SK-N-SH (cell line): ENCODE measurements around the gene TAS1R1. TPM values are rescaled to one million over a fixed set of nuclear protein-coding genes. Genes with fewer than 3 reads are reported as not detected.

Experiments
- CTCF ChIA-PET: fragments of 300-600, 350-600 bp; formaldehyde crosslinking; extraction: SDS; loops from one replicate; lab custom pipeline; 2021; lab: Yijun Ruan, JAX
- POLR2A ChIA-PET: fragments of 350-600 bp; sonication (Branson Sonifier 250); formaldehyde crosslinking; extraction: SDS; loops from one replicate; lab custom pipeline; 2020; ENCODE audit warnings: antibody characterized with exemption, inconsistent platforms; lab: Yijun Ruan, JAX
- DNase-seq: peaks from one replicate; pipeline ENCODE4 v3.0.0; 2012
- H2AFZ ChIP-seq: fragments of 200-600 bp; sonication (generic); 2 replicates; pipeline ENCODE4 v1.8.1; 2016; ENCODE audit warnings: antibody characterized with exemption, mild to moderate bottlenecking, low read depth
- H3F3A ChIP-seq: fragments of 200-600 bp; sonication (generic); replicated peaks from 2 replicates; pipeline ENCODE3; 2016; ENCODE audit warnings: antibody characterized with exemption, mild to moderate bottlenecking; ENCODE audit not compliant: insufficient read depth
- H3K27ac ChIP-seq, 2 experiments: fragments of 200-500 bp in 1 of 2; fragments of 200-600 bp in 1 of 2; sonication (Bioruptor generic) in 1 of 2; sonication (generic), shearing (Covaris generic) in 1 of 2; 2 replicates each; pipeline versions ENCODE4 v1.5.1 to v1.6.1; 2014 to 2016; ENCODE audit warnings: low read depth in 2 of 2, inconsistent platforms in 1 of 2, low read length in 1 of 2, mild to moderate bottlenecking in 1 of 2, mixed read lengths in 1 of 2
- H3K27me3 ChIP-seq: fragments of 200-600 bp; sonication (generic), shearing (Covaris generic); 2 replicates; pipeline ENCODE4 v1.6.1; 2016; ENCODE audit warnings: mixed run types; ENCODE audit not compliant: insufficient read depth
- H3K36me3 ChIP-seq, 2 experiments: fragments of 200-500 bp in 1 of 2; fragments of 200-600 bp in 1 of 2; sonication (Bioruptor generic) in 1 of 2; sonication (generic) in 1 of 2; replicated peaks in 1 of 2; 2 replicates each; pipeline versions ENCODE3 to v1.5.1; 2014 to 2016; ENCODE audit warnings: low read length in 1 of 2, mild to moderate bottlenecking in 1 of 2; ENCODE audit not compliant: insufficient read depth in 2 of 2, control insufficient read depth in 1 of 2
- H3K4me1 ChIP-seq, 2 experiments: fragments of 200-500 bp in 1 of 2; fragments of 200-600 bp in 1 of 2; sonication (Bioruptor generic) in 1 of 2; sonication (generic), shearing (Covaris generic) in 1 of 2; 2 replicates each; pipeline versions ENCODE4 v1.5.1 to v1.6.1; 2014 to 2016; ENCODE audit warnings: low read depth in 1 of 2, low read length in 1 of 2, mixed run types in 1 of 2; ENCODE audit not compliant: insufficient read depth in 2 of 2, control insufficient read depth in 1 of 2
- H3K4me2 ChIP-seq: fragments of 200-600 bp; sonication (generic), shearing (Covaris generic); 2 replicates; pipeline ENCODE4 v1.6.1; 2017; ENCODE audit warnings: mixed run types
- H3K4me3 ChIP-seq, 2 experiments: fragments of 200-500 bp in 1 of 2; fragments of 200-600 bp in 1 of 2; sonication (Bioruptor generic) in 1 of 2; sonication (generic), shearing (Covaris generic) in 1 of 2; 2 replicates each; pipeline versions ENCODE4 v1.5.1 to v1.8.1; 2014 to 2016; ENCODE audit warnings: low read depth in 2 of 2, inconsistent platforms in 1 of 2, low read length in 1 of 2, mild to moderate bottlenecking in 1 of 2, mixed read lengths in 1 of 2, moderate library complexity in 1 of 2
- H3K79me2 ChIP-seq: fragments of 200-600 bp; sonication (generic); 2 replicates; pipeline ENCODE4 v1.8.1; 2017; ENCODE audit warnings: mild to moderate bottlenecking; ENCODE audit not compliant: insufficient read depth
- H3K9ac ChIP-seq: fragments of 200-600 bp; sonication (generic); 2 replicates; pipeline ENCODE4 v1.6.1; 2017; ENCODE audit warnings: mixed run types
- H3K9me2 ChIP-seq: fragments of 200-600 bp; sonication (generic); 2 replicates; pipeline ENCODE4 v1.6.1; 2017; ENCODE audit warnings: mixed run types
- H3K9me3 ChIP-seq: fragments of 200-600 bp; sonication (generic); 2 replicates; pipeline ENCODE4 v1.6.1; 2017; ENCODE audit warnings: mixed run types, mild to moderate bottlenecking, moderate library complexity
- H4K20me1 ChIP-seq: fragments of 200-600 bp; sonication (generic); 2 replicates; pipeline ENCODE4 v1.6.1; 2017; ENCODE audit warnings: mild to moderate bottlenecking, mixed run types; ENCODE audit not compliant: insufficient read depth
- CHD2 ChIP-seq: fragments of 150-350 bp; IDR thresholded peaks from 2 replicates; pipeline ENCODE4 v1.6.1; 2018; ENCODE audit warnings: low read length; ENCODE audit not compliant: partially characterized antibody
- ELF1 ChIP-seq: IDR thresholded peaks from 2 replicates; pipeline ENCODE4 v1.4.0; 2012
- EZH2phosphoT487 ChIP-seq: fragments of 200-600 bp; sonication (generic); IDR thresholded peaks from 2 replicates; pipeline ENCODE4 v1.6.1; 2017; ENCODE audit warnings: low read depth, mixed run types, mild to moderate bottlenecking, antibody characterized with exemption, moderate library complexity, borderline replicate concordance
- FOXM1 ChIP-seq: IDR thresholded peaks from 2 replicates; pipeline ENCODE4 v1.4.0; 2012; ENCODE audit warnings: low read depth, mild to moderate bottlenecking
- IRF3 ChIP-seq: fragments of 150-350 bp; IDR thresholded peaks from 2 replicates; pipeline ENCODE4 v1.6.1; 2016; ENCODE audit warnings: mild to moderate bottlenecking, low read depth, low read length
- MEF2A ChIP-seq: IDR thresholded peaks from 2 replicates; pipeline ENCODE4 v1.4.0; 2012; ENCODE audit warnings: low read depth, borderline replicate concordance
- MXI1 ChIP-seq: IDR thresholded peaks from 2 replicates; pipeline ENCODE4 v1.6.1; 2012; ENCODE audit warnings: mild to moderate bottlenecking, low read depth, low read length, improper control_type of control experiment
- NFIC ChIP-seq: IDR thresholded peaks from 2 replicates; pipeline ENCODE4 v1.4.0; 2012; ENCODE audit warnings: borderline replicate concordance
- PBX3 ChIP-seq: IDR thresholded peaks from 2 replicates; pipeline ENCODE4; 2012
- POLR2AphosphoS5 ChIP-seq: IDR thresholded peaks from 2 replicates; pipeline ENCODE4 v1.6.1; 2012; ENCODE audit warnings: low read depth, low read length
- RAD21 ChIP-seq: IDR thresholded peaks from 2 replicates; pipeline ENCODE4 v1.6.1; 2012; ENCODE audit warnings: mild to moderate bottlenecking, low read length
- RCOR1 ChIP-seq: fragments of 150-350 bp; IDR thresholded peaks from 2 replicates; pipeline ENCODE4 v1.6.1; 2017; ENCODE audit warnings: antibody characterized with exemption, low read length
- RFX5 ChIP-seq: IDR thresholded peaks from 2 replicates; pipeline ENCODE4 v1.6.1; 2012; ENCODE audit warnings: mild to moderate bottlenecking, improper control_type of control experiment, low read length
- RXRA ChIP-seq: IDR thresholded peaks from 2 replicates; pipeline ENCODE4 v1.4.0; 2012; ENCODE audit warnings: low read depth, mild to moderate bottlenecking, borderline replicate concordance
- TCF12 ChIP-seq: IDR thresholded peaks from 2 replicates; pipeline ENCODE4 v1.4.0; 2012
- USF2 ChIP-seq: fragments of 150-350 bp; IDR thresholded peaks from 2 replicates; pipeline ENCODE4 v1.6.1; 2017; ENCODE audit warnings: antibody characterized with exemption, low read length, low read depth, borderline replicate concordance
- WGBS: methylation state at CpG from one replicate; pipeline ENCODE4 v1.1.6; 2017; ENCODE audit warnings: low lambda C conversion rate; 5-methylcytosine and 5-hydroxymethylcytosine counted together
- polyA plus RNA-seq, 3 experiments: library from polyadenylated mRNA; depleted of rRNA; stranded (reverse); fragments of >200 nt; gene quantifications; 2 replicates each; pipeline ENCODE4 v1.2.3, GENCODE V29; 2012
- TF ChIP-seq, protein P1 (sequence below): IDR thresholded peaks from 2 replicates; pipeline ENCODE4 v1.4.0; 2012; ENCODE audit warnings: low read depth
- TF ChIP-seq, protein P2 (sequence below): IDR thresholded peaks from 2 replicates; pipeline ENCODE4 v1.6.1; 2012; ENCODE audit warnings: mild to moderate bottlenecking, low read depth, low read length, moderate library complexity

TAS1R1 gene
- polyA plus RNA-seq, 1 of the 3 experiments (the other 2 are of a cell fraction) = not detected

DNA sequence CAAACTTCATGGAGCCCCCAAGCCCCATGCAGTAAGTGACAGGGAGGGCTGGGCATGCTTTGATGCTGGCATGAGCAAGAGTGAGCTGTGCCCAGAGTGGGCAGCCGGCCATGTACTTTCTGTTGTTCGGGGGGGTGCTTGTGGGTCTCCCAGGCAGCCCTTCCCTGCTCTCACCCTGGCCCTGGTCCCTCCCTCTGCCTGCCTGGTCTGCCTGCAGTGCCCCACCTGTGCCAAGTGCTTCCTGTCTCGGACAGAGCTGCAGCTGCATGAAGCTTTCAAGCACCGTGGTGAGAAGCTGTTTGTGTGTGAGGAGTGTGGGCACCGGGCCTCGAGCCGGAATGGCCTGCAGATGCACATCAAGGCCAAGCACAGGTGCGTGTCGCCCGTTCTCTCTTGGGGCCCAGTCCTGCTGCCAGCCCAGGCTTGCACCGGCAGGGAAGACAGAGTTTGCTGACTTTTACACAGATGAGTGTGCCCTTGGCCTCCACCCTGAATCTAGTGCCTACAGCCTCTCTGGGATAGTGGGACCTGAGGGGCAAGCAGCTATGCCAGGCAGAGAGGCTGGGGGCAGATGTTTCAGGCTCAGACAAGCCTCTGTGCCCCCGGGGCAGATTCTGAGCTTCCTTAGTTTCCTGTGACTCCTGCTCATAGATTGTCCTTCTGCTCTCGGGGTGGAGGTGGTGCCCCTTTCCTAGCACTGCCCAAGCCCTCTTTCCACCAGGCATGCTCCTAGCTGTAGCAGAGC is 32.3 kb downstream of the TAS1R1 start:
- no peak for TF ChIP-seq TCF12
- TF ChIP-seq EZH2phosphoT487 = no peak
- TF ChIP-seq, protein P1, sequence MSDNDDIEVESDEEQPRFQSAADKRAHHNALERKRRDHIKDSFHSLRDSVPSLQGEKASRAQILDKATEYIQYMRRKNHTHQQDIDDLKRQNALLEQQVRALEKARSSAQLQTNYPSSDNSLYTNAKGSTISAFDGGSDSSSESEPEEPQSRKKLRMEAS = no peak
- TF ChIP-seq RAD21 = no peak
- no peak for TF ChIP-seq RXRA
- no peak for TF ChIP-seq IRF3
- no peak for TF ChIP-seq FOXM1
- no peak for TF ChIP-seq RCOR1
- TF ChIP-seq MEF2A = no peak
- no peak for TF ChIP-seq NFIC
- TF ChIP-seq CHD2 = no peak
- no peak for TF ChIP-seq MXI1
- TF ChIP-seq POLR2AphosphoS5 = no peak
- TF ChIP-seq USF2 = no peak
- no peak overlapping the region for H3K9ac ChIP-seq
- no peak overlapping the region for H3K27ac ChIP-seq
- H3K9me3 ChIP-seq = no peaks in the 10 kb centered on the region
- no peak overlapping the region for H3K4me3 ChIP-seq
- H2AFZ ChIP-seq = no peak overlapping the region
- no peaks in the 10 kb centered on the region for H3K27me3 ChIP-seq
- no peaks in the 10 kb centered on the region for H4K20me1 ChIP-seq
- CTCF ChIA-PET = no interaction called here
- H3K4me1 ChIP-seq = no peaks in the 10 kb centered on the region
- H3K4me2 ChIP-seq = no peak overlapping the region
- peak; percentile 12 for DNase-seq
- peaks cover 4% of the 10 kb centered on the region; the same call in 1 of the 2 replicates for H3K79me2 ChIP-seq
- H3K36me3 ChIP-seq = peaks cover 0 to 30% of the 10 kb centered on the region in 2 experiments
- H3F3A ChIP-seq = no peaks in the 10 kb centered on the region
- POLR2A ChIA-PET = no interaction called here
- no peaks in the 10 kb centered on the region for H3K9me2 ChIP-seq
- WGBS = 94% methylated on average over 6 of the region's 13 CpGs

DNA sequence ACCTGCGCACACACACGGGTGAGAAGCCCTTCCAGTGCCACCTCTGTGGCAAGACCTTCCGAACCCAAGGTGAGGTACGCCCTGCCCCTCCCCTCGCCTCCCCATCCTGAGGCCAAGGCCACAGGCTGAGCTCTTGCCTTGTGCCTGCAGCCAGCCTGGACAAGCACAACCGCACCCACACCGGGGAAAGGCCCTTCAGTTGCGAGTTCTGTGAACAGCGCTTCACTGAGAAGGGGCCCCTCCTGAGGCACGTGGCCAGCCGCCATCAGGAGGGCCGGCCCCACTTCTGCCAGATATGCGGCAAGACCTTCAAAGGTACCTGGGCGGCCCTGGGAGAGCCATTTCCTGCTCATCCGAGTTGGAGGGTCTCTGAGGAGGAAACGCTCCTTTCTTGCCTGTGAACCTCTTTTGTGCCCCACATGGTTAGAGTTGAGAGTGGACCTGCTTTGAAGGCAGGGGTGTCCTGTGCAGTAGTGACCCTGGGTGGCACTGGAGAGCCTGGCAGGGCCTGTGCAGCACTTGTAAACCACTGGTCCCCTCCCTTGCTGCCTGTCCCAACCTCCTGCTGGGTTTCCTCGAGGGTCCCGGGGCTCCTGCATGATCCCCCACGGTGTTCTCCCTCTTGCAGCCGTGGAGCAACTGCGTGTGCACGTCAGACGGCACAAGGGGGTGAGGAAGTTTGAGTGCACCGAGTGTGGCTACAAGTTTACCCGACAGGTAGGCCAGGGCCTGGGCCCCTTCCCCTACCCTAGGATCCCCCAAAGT is 33.2 kb downstream of the TAS1R1 start:
- H3K79me2 ChIP-seq = peaks cover 3% of the 10 kb centered on the region; the same call in 1 of the 2 replicates
- H3K9me2 ChIP-seq = no peaks in the 10 kb centered on the region
- H3K27me3 ChIP-seq = no peaks in the 10 kb centered on the region
- no peaks in the 10 kb centered on the region for H3K4me1 ChIP-seq
- H3K9ac ChIP-seq = no peak overlapping the region
- H4K20me1 ChIP-seq = no peaks in the 10 kb centered on the region
- no peak for DNase-seq
- WGBS = 81% methylated on average over 13 of the region's 25 CpGs
- no peak overlapping the region for H3K27ac ChIP-seq
- CTCF ChIA-PET = interaction anchor here (0.7 to 1.3 kb wide), 3 partner anchors 29 to 102 kb away, joined by 3 read pairs; partner anchors contain the start of gene NOL9
- no peak overlapping the region for H3K4me2 ChIP-seq
- no peak overlapping the region for H2AFZ ChIP-seq
- H3K36me3 ChIP-seq = peaks cover 0 to 35% of the 10 kb centered on the region in 2 experiments
- POLR2A ChIA-PET = no interaction called here
- H3K9me3 ChIP-seq = no peaks in the 10 kb centered on the region
- no peak overlapping the region for H3K4me3 ChIP-seq
- H3F3A ChIP-seq = no peaks in the 10 kb centered on the region
- TF ChIP-seq PBX3 (no peak), ELF1 (no peak), MEF2A (no peak), RFX5 (no peak)
- TF ChIP-seq, protein P2, sequence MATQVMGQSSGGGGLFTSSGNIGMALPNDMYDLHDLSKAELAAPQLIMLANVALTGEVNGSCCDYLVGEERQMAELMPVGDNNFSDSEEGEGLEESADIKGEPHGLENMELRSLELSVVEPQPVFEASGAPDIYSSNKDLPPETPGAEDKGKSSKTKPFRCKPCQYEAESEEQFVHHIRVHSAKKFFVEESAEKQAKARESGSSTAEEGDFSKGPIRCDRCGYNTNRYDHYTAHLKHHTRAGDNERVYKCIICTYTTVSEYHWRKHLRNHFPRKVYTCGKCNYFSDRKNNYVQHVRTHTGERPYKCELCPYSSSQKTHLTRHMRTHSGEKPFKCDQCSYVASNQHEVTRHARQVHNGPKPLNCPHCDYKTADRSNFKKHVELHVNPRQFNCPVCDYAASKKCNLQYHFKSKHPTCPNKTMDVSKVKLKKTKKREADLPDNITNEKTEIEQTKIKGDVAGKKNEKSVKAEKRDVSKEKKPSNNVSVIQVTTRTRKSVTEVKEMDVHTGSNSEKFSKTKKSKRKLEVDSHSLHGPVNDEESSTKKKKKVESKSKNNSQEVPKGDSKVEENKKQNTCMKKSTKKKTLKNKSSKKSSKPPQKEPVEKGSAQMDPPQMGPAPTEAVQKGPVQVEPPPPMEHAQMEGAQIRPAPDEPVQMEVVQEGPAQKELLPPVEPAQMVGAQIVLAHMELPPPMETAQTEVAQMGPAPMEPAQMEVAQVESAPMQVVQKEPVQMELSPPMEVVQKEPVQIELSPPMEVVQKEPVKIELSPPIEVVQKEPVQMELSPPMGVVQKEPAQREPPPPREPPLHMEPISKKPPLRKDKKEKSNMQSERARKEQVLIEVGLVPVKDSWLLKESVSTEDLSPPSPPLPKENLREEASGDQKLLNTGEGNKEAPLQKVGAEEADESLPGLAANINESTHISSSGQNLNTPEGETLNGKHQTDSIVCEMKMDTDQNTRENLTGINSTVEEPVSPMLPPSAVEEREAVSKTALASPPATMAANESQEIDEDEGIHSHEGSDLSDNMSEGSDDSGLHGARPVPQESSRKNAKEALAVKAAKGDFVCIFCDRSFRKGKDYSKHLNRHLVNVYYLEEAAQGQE = no peak
